Measurements from ENCODE around the gene PJA1.

GRCh38 chrX:69153060-69153730 is 12.1 kb downstream of the PJA1 start:
- TF ChIP-seq CTCF (IDR thresholded peaks at IDR 0.05) = no peak
- TF ChIP-seq POLR2A (IDR thresholded peaks at IDR 0.05) = no peak

Data from right lobe of liver (tissue), 4 donors.